Measurements from ENCODE around the gene SDF4.

SDF4 gene

DNA sequence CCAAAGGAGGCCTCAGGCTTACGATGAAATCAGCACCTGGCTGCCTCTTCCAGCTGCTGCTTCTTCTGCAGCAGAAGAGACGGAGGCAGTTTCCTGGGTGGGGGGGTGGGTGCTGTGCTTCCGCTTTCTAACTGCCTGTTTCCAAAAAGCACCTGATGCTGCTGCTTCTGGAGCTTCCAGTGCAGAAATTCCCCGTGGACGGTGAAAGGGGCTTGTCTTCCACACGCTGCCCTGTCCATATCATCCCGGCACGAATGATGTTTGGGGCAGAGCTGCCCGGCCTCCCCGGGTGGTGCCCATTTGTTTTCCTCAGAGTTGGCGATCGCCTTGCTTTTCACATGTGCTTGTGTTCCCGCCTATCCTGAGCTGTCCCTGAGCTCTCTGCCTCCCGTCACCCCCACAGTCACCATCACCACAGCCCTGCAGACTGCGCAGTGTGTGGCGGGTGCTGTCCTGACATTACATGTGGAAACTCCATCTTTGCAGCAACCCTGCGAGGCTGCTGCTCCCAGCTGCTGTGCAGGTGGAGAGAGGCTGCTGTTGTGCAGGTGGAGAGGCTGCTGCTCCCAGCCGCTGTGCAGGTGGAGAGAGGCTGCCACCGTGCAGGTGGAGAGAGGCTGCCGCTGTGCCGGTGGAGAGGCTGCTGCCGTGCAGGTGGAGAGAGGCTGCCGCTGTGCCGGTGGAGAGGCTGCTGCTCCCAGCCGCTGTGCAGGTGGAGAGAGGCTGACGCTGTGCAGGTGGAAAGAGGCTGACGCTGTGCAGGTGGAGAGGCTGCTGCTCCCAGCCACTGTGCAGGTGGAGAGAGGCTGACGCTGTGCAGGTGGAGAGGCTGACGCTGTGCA, 56.4 kb downstream of the SDF4 start:
- DNase-seq = peak; percentile 70

DNA sequence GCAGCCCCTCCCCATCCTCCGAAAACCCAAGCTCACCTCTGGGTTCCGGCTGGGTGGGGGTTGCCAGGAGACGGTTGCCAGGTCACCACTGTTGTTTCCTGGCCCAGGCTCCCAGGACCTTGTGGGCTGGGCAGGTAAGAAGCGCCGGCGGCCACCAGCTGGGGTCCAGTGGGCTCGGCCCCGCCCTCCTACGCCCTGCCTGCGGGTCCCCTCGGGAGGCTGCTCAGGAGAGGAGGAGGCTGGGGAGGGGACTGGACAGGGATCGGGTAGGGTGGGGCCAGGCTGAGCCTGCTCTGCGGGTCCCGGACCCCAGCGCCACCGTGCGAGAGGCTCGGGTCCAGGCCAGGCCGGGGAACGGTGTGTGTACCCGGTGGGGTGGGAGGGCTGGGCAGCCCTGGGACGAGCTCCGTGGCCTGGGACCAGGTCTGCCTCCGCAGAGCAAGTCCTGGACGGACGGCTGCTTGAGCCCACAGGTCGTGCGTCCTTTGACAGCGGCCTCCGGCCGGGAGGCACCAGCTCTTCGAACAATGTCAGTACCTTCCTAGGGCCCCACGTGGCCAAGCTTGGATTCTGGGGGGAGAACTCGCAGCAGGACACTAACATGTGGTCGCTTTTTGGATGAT, 57.9 kb downstream of the SDF4 start, which contains the start of gene TTLL10:
Gene TTLL10 (plus strand): TSS at position 88 of the 623 bp plus-strand sequence. CDS start 5,336 bp downstream, outside the sequence.
- no peak for DNase-seq

DNA sequence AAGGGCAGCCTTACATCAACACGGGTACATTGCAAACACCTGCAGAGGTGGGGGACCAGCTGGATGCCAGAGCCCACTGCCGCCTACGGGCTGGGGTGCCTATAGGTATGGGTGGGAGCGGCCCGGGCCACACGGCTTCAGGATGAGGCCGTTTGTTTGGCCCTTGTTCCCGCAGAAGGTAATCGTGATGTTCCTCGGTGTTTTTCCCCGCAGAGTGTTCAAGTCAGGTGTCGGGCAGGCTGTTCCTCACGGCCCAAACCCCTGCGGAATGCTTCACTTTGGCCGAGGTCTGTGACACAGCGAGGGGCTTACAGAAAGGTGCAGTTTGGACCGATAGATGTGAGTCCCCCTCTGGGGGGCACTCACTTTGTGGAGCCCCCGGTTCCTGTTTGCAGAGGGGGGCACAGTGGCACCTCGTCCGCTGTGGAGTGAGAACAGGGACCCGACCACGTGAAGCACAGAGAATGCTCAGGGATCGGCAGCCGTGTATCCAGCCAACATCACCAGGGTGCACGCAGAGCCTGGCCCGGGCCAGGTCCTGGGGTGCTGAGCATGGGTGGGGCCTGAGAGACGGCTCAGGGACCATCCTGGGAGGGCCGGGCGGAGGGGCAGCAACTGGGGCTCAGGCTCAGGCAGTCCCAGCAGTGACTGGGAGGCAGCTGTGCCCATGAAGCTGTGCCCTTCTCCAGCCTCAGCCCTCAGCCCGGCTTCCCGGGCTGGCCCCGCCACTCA, 58.6 kb downstream of the SDF4 start:
- DNase-seq = no peak

DNA sequence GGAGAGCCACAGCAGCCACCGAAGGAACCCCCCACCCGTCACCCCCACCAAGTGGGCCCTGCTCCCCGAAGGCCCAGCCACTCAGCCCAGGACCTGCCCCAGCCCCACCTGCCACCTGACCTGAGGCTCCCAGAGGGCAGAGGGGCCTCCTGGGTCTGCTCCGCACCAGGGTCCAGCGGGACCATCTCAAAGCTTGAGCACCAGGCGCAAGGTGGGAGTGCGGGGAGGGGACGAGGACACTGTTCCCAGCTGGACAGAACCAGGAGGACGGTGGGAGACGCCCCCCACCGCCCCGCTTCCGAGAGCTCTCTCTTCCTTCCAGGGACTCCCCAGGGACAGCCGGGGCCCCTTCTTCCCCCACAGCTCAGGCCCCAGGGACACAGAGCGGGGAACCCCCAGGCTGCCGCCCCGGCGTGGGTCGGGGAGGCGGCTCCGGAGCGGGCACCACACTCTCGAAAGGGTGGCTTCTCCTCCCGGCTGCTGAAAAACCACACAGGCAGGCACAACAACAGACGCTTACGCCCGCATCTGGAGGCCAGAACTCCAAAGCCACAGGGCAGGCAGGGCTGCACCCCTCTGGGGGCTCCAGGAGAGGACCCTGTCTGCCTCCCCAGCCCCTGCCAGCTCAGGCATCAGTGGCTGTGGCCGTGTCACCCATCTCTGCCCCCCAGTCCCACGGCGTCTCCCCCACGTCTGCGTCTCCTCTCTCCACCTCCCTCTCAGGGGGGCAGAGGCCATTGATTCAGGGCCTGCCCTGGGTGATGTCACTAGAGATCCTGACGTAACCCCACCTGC, 60.1 kb downstream of the SDF4 start:
- no peak for DNase-seq

DNA sequence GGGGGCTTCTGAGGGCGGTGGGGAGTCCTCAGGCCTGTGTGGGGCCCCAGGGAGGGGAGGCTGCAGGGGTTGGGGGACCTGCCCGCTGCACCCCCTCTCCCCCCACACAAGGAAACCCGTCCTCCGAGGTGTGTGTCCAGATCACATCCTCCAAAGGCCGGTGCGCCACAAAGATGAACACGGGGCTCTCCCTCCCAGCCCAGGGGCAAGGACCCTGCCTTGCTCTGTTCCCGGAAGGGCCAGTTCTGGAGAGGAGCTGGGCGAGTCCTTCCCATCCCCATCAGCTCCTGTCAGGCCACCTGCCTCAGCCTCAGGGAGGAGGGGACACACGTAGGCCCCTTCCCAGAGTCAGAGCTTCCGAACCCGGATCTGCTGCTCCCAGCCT, 60.6 kb downstream of the SDF4 start:
- no peak for DNase-seq

DNA sequence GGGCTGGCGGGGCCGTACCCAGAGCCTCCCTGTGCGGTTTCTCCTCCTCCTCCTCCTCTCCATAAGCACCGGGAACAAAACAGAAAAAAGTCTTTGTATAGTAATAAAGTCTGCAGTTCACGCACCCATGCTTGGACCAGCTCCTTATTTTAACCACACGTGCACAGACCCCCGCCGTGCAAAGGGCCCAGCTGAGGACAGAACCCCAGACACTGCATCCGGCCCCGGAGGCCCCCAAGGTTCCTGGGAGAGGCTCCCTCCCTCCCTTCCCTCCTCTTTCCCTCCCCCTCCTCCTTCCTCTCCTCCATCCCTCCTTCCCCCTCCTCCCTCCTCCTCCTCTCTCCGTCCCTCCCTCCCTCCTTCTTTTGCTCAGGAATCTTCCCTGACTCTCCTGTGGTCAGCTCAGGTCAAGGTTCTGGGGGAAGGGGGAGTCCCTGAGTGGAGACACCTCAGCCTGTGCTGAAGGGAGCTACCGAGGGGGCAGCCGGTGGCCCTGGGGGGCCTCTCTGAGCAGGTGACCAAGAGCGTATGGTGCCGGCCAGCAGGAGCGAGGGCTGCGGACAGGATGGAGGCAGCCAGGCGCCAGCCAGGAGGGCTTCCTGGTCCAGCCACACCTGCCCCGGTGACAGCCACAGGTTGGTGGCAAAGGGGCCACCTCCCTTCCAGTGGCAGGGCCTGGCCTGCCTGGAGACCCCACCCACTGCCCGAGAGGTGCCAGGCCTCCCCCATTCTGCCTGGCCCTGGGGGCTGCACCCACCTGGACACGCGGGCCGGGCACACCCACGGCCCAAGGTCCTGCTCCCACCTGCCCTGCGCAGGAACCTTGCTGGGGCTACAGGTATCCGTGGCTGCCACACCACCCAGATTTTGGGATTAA, 61.3 kb downstream of the SDF4 start:
- no peak for DNase-seq

DNA sequence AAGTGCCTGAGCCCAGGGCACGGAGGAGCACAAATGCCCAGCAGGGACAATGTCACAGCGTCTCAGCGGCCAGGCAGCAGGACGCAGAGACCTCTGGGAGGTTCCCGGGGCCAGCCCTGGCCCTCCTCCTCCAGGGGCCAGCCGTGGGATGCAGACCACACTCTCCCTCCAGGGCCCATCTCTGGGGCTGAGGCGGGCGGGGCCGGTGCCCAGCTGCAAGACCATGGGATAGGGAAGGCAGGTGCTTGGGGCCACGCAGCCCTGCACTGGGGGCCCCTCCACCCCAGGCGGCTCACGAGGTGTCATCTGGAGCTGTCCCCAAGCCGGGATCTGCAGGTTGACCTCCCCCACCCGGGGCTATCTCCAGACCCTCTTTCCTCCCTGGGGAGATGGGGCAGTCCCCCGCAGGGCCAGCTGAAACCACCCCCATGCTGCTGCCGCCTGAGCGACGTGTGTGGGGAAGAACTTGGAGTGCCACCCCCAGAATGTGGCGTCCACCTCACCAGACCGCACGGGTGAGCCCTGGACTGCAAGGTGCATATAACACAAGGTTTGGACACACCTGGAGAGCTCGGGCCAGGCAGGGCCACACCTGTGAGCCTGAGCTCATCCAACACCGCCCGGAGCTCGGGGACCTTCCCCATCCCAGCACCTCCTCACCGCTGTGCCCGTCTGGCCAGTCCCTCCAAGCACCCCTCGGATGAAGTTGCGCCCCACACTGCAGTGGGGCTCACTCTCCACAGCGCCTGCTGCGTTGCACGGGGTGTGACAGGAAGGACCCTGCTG, 62.2 kb downstream of the SDF4 start:
- no peak for DNase-seq

DNA sequence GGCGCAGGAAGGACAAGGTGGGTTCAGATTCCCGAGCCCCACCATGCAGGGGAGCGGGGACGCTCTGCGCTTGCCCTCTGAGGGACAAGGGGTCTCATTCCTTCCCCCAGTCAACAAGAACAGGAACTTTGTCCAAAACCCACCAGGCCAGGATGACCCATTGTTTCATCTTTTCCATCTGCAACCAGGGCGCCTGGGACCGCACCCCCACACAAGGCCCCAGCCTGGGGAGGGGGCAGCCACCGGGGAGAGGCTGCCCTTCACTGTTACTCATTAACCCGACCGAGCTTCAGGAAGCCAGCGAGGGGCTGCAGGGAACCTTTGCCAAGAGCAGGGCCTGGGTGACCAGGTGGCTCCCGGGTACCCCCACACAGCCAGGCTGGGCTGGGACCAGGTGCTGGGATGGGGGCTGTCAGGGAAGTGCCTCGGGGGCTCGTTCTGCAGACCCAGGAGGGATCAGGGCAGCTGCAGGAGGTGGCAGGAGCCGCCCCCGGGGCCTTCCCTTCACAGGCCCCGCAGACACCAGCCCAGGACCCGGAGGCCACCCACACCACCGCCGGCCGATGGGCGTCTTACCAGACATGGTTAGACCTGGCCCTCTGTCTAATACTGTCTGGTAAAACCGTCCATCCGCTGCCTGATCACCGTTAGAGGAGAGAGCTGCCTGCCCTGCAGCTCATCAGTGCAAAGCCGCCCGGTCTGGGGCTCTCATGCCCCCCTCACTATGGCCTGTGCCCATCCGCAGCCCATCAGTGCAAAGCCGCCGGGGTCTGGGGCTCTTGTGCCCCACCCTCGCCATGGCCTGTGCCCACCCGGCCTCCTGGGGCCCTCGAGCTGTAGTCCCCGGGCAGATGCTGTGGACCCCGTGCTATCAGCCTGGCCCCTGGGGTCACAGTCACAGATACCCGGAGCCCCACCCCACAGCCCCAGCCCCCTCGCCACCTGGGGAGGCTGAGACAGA, 63.1 kb downstream of the SDF4 start:
- DNase-seq = no peak

DNA sequence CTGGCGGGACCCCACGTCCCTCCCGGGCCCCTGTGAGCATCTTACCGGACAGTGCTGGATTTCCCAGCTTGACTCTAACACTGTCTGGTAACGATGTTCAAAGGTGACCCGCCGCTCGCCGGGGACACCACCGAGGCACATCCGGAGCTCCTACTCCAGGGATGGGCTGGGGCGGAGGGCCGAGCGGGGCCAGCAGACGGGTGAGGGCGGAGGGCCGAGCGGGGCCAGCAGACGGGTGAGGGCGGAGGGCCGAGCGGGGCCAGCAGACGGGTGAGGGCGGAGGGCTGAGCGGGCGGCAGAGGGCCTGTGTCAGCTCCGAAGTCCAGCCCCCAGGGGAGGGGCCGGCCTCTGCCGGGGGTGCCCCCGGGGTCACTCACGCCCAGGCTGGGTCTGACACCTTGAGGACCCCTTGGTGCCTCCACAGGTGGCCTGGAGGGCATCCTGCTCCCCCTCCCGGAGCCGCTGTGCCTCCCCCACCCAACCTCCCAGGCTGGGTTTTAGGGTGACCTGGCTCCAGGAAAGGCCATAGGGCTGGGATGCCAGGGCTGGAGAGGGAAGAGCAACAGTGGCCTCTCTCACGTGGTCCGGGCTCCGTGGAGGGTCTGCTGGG, 63.9 kb downstream of the SDF4 start:
- DNase-seq = no peak

DNA sequence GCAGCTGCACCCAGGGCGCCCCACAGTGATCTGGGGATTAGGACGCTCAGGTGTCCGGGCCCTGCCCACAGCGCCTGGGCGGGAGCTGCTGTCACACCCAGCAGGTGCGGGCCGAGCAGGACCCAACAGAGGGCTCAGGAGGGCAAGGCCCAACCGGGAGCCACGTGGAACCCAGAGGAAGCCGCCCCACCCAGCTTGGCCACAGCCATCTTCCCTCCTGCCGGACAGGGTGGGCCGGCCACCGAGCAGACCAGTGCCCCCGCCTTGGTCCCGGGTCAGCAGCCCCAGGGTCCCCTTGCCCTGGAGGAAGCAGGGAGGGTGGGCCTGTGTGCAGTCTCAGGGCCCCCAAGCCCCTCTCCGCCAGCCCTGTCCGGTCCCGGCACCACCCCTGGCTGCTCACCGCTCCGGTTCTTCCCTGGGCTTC, 64.4 kb downstream of the SDF4 start:
- DNase-seq = no peak

Measured in NCI-H774 (cell line).